NCI-H1048 (cell line): Measurements from ENCODE around the gene WWOX.

Experiments
- DNase-seq: peaks from one replicate; lab custom pipeline; 2025; lab: John Stamatoyannopoulos, UW

WWOX gene

DNA sequence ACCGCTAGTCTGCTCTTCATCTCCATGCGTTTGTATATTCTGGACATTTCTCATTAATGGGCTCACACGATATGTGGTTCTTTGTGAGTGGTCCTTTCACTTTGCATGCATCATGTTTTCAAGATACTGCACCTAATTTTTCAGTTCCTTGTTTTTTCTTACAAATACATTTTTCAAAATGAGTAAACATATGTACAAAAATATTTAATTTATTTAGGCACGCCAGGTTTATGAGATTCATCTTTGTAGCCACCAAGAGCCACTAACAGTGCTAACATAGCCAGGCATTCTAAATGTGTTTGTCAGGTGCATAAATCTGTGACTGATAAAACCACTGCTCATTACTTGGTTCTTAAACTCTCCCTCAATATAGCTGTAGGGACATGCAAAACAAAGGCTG, 375.3 kb downstream of the WWOX start:
- DNase-seq, result no peak

DNA sequence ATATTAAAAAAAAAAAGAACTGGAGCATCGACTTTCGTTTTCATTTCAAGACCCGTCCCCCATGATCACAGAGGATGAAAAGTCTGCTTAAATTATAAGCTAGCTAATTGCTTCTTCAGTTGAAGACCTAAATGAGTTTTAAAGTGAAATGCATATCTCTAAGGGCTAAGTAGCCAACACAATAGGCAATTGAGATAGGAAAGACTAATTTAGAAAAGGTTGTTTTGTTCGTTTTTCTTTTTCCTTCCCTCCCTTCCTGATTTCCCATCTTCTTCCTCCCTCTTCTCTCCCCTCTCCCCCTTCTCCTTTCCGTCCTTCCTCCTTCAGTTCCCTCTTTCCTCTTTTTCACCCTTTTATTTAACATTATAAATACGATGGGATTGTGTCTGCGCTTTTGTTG, 377.2 kb downstream of the WWOX start:
- DNase-seq, result no peak

DNA sequence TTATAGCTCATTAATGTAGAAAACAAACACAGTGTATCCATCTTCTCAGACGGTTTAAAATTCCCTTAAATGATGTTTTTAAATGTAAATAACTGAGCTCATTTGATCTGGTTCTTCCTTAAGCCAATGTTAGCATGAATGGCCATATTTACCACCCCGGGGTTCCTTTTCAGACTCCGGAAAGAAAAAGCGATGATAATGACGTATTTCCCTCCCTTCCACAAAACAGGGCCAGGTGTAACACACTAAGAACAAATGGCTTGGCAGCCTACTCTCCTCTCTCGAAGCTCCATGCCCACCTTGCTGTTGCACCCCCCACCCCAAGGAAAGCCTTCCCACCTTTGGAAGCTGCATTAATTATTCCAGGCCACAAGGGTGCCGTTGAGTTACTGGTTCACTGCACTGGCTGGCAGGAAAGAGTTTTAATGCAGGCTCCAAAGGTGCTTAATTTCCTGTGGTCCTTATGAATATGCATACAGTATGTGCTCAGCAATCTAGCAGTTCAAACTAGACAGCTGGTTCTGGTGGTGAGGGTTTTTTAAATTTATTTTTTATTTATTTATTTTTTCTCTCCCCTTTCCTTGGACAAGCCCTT, 378.9 kb downstream of the WWOX start:
- no peak for DNase-seq

DNA sequence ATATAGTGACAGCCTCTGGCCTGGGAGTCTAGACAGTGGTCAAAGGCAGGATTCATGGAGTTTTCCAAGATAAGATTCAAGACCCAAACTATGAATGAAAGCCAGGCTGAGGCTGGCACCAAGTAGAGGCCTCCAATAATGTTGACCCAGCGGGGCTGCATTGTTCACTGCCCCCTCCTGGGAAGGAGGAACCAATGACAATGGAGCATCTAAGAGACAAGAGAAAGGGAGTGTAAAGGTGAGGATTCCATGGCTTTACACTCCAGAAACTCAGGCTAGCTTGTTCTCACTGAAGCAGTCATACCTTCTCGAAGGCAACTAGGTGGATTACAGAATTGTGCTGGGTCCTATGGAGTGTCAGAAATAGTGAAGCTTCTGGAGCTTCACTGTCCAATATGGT, 380.3 kb downstream of the WWOX start:
- DNase-seq, result no peak

GRCh38 chr16:78480588-78480987, 381.1 kb downstream of the WWOX start:
- no peak for DNase-seq

- DNase-seq, result no peak
These were observed 383.9 kb downstream of the WWOX start for GRCh38 chr16:78483124-78483992.

- DNase-seq, result no peak
These were observed 385.1 kb downstream of the WWOX start for GRCh38 chr16:78484509-78485058.

DNA sequence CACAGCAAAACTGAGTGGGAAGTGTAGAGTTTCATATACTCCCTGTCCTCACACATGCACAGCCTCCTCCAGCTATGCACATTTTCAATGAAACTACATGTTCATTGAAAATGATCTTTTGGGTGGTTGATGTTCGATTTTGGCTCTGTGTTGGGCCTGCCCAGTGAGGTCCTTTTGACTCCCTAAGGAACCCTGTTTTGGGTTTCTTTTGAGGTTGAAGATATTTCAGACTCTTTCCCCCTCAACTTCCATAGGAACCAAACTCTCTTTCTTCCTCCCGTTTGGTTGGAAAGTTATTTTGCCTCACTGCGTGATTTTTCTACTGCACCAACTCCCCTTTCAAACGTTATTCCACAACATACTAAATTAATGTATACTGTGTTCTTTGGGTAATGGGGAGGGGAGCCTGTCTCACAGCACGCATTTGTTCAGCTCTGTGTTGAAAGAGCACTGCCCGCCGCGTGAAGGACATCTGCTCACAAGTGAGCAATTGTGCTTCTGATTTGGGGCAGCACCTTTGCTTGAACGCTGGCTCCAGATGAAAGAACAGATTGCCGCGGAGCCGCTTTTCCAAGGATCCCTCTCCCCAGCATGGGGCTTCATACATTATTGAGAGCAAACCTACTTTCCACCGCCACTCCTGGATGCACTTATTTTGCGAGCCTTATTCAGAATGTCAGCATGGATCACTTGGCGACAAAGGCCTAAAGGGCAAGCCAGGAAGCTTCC, 385.9 kb downstream of the WWOX start:
- no peak for DNase-seq

- DNase-seq, result no peak
These were observed 386.4 kb downstream of the WWOX start for GRCh38 chr16:78485917-78486257.

GRCh38 chr16:78487471-78487870, 388.0 kb downstream of the WWOX start:
- DNase-seq, result no peak

GRCh38 chr16:78489072-78489471, 389.6 kb downstream of the WWOX start:
- no peak for DNase-seq

- no peak for DNase-seq
These were observed 390.2 kb downstream of the WWOX start for GRCh38 chr16:78489631-78490030.

DNA sequence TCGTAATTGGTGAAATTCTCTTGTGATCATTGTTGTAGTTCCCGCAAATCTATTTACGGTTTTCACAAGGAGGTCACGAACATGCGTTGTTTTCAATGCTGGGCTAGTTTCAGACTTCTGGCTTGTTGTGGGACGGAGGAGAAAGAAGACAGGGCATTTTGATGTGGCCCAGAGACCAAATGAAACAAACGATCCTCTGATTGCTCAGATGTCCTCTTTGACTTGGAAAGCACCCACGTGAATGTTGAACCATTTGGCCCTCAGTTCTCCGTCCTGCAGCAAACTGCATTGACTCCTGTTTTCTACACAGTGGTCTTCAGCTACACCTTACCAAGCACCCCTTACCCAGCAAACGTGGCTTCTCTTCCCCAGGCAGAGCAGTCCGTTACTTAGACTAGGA, 391.0 kb downstream of the WWOX start:
- DNase-seq, result no peak

- no peak for DNase-seq
These were observed 391.4 kb downstream of the WWOX start for GRCh38 chr16:78490847-78491246.

DNA sequence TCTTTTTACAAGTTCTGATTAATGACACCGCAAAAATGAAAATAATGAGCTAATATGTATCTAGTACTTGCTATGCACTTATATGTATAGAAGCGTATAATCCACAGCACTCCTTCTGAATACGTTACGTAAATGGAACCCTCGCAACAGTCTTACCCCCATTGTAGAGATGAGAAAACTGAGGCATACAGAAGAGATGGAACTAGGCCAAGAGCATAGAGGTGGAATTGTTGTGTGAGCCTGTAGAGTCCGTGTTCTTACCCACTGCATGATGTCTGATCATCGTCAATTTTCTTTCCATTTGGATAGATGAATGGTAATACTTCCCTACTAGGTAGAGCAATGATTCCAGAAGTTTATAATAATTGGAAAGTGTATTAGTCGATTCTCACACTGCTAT, 394.1 kb downstream of the WWOX start:
- DNase-seq, result no peak

GRCh38 chr16:78494105-78494504, 394.7 kb downstream of the WWOX start:
- no peak for DNase-seq

DNA sequence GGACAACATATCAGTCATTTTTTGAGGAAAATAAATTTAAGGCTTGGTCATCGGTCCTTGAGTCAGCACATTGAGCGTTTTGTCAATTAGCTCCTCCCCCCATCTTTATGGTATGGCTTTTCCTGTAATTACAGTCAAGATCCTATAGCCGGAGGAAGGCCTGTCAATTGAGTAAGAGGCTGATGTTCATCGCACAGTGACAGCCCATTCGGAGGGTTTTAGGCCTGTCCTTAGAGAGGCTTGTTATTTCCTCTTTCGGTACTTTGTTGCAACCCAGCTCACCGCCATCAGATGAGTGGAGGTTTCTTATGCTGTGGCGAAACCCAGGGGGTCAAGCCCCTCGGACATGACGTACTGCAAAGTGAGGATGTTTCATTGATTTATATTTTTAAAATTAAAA, 395.2 kb downstream of the WWOX start:
- DNase-seq, result no peak

GRCh38 chr16:78496189-78496588, 396.7 kb downstream of the WWOX start:
- DNase-seq, result no peak

DNA sequence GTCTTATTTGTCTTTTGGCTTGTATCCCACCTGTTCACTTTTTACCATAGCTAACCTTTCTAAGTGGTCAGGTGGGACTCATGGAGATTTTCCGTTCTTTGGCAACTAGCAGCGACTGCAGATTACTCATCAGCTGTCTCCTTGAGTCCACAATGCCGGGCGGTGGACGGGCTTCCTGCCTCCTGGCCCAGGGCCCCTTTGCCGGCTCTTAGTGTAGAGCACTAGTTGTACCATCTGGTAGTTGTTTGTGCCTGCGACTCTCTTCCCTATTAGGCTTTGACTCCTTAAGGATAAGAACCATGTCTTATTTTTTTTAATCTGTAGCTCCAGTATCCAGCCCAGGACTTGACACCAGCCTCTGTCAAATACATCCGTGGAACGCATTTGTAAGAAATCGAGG, 399.9 kb downstream of the WWOX start:
- DNase-seq, result no peak

- no peak for DNase-seq
These were observed 401.3 kb downstream of the WWOX start for GRCh38 chr16:78500659-78501270.

DNA sequence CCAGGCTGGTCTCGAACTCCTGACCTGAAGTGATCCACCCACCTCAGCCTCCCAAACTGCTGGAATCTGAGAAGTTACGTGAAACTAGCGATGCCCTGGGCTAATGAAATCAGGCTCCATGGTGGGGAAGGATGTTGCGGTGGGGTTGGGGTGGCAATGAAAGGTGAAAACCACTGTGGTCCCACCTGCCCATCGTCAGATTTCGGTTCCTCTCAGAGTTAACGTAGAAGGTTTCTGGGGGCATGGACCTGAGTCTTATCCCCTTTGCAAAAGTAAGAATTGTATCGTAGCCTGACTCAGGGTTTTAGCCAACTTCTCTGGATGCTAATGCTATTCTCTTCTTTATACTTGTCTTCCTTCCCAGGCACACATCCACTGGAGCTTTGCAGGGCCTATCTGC, 402.3 kb downstream of the WWOX start:
- DNase-seq, result no peak

DNA sequence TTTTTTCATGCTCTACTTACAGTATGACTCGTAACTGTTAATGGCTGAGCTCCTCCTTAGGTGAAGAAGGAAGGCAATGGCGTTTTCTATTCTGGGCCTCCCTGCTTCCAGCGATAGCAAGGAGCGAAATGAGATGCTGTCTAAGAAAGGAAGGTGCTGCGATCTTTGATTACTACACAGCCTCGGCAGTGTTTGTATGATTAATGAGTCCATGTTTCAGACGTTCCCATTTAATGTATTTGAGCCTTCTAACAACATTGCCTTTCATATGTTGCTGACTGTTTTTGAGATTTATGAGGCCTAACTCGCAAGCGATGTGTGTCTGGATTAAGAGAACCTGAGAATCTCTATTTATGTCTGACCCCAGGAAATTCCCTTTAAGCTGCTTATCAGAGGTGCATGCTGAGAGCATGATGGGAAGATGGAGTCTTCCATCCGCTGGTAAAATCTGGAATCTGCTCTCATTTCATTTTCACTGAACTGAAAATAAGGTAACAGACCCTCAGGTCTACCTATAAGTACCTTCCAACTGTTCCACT, 403.4 kb downstream of the WWOX start:
- no peak for DNase-seq
